NT2/D1 (cell line): ENCODE results near the gene GIPC2.
"Not testable (repeated sequence)": the region's sequence is repeated elsewhere in the genome, so short reads cannot be mapped to it uniquely, and the experiment has no call there.

ENCODE experiments used
- DNase-seq: peaks from one replicate; pipeline ENCODE4 v3.0.0-alpha.2; 2011; ENCODE audit warnings: low read depth, low spot score
- H3K27me3 ChIP-seq: 2 replicates; pipeline ENCODE4 v1.6.0; 2011; ENCODE audit warnings: mild to moderate bottlenecking; ENCODE audit not compliant: insufficient read length, insufficient read depth
- H3K36me3 ChIP-seq: 2 replicates; pipeline ENCODE4 v1.6.1; 2011; ENCODE audit warnings: mild to moderate bottlenecking, low read length, mixed read lengths; ENCODE audit not compliant: insufficient read depth, insufficient read length
- H3K4me1 ChIP-seq: 2 replicates; pipeline ENCODE4 v1.5.1; 2011; ENCODE audit not compliant: insufficient read depth, insufficient read length
- H3K4me3 ChIP-seq: 2 replicates; pipeline ENCODE4 v1.5.1; 2011; ENCODE audit warnings: low read depth; ENCODE audit not compliant: insufficient read length
- H3K9ac ChIP-seq: 2 replicates; pipeline ENCODE4 v1.6.0; 2011; ENCODE audit warnings: low read depth; ENCODE audit not compliant: insufficient read length
- H3K9me3 ChIP-seq: 2 replicates; pipeline ENCODE4 v1.5.1; 2011; ENCODE audit warnings: mild to moderate bottlenecking, low read length; ENCODE audit not compliant: insufficient read depth
- SUZ12 ChIP-seq: IDR thresholded peaks from 2 replicates; pipeline ENCODE4 v1.6.1; 2011; ENCODE audit not compliant: insufficient read length, insufficient read depth; ENCODE audit errors: extremely low read depth
- YY1 ChIP-seq: IDR thresholded peaks from 2 replicates; pipeline ENCODE4 v1.6.1; 2011; ENCODE audit not compliant: insufficient read length, insufficient read depth
- ZNF274 ChIP-seq: IDR thresholded peaks from 2 replicates; pipeline ENCODE4 v1.6.1; 2011; ENCODE audit warnings: mild to moderate bottlenecking, low read depth, low read length

The GIPC2 gene

DNA sequence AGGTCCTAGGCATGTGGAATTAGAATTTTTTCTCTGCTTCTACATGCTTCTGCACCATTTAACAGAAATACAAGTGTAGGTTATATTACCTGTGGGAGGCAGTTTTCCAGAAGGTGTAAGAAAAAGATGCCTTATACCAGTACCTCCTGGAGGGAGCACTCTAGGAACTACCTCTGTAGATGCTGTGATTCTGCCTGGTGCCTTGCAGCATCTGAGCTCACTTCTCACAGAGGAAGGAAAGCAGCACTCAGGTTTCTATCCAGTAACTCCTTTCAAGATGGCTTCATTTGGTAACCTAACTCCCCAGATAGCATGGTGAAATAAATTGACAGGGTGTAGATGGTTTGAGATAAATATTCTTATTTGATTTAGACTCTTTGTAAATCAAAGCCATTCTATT lies 50.3 kb downstream of the GIPC2 start:
- H3K4me1 ChIP-seq, result no peaks in the 10 kb centered on the region
- no peak overlapping the region for H3K4me3 ChIP-seq
- no peak for DNase-seq
- no peaks in the 10 kb centered on the region for H3K36me3 ChIP-seq
- no peak for TF ChIP-seq SUZ12
- TF ChIP-seq YY1, result no peak
- no peak for TF ChIP-seq ZNF274
- H3K9ac ChIP-seq, result no peak overlapping the region
- no peaks in the 10 kb centered on the region for H3K27me3 ChIP-seq
- no peaks in the 10 kb centered on the region for H3K9me3 ChIP-seq

DNA sequence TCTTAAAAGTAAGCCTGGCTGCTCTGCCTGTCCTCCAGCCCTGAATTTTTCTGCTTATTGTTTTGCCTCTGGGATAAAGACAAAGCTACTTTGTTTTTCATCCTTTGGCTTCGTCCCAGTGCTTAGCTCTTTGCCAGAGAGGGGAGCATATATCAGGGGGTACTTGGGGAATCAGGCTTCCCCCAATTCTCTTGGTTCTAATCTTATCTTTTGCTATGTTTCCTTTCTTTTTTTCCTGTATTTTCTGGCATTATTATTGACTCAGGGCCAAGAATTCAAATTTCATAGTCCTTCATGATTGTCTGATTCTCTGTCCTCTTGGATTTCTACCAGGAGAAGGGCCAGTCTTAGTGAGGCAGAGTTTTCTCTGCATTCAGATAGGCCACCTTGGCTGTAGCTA lies 51.2 kb downstream of the GIPC2 start:
- no peaks in the 10 kb centered on the region for H3K4me1 ChIP-seq
- no peaks in the 10 kb centered on the region for H3K9me3 ChIP-seq
- H3K36me3 ChIP-seq, result no peaks in the 10 kb centered on the region
- DNase-seq, result no peak
- H3K9ac ChIP-seq, result no peak overlapping the region
- no peaks in the 10 kb centered on the region for H3K27me3 ChIP-seq
- TF ChIP-seq ZNF274 (no peak), YY1 (no peak), SUZ12 (no peak)
- no peak overlapping the region for H3K4me3 ChIP-seq

DNA sequence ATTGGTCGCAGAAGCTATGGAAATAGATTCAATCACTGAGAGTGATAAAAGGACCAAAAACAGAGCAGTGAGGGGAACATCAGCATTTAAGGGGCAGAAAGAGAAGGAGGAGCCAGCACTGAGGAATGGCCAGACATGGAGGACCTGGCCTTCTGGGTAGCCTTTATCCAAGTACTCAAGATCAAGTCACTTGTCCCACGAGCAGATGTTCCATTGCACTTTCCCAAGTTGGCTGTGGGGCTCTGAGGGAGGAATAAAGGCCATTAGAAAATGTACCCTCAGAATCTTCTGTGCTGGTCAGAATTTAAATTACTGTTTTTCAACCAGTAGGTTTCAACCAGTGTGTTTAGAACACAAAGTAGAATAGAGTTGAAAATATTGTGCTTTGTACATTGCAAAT lies 55.3 kb downstream of the GIPC2 start:
- Histone ChIP-seq H3K9ac (no peak overlapping the region), H3K4me1 (no peaks in the 10 kb centered on the region), H3K27me3 (no peaks in the 10 kb centered on the region), H3K36me3 (no peaks in the 10 kb centered on the region), H3K9me3 (no peaks in the 10 kb centered on the region), H3K4me3 (no peak overlapping the region)
- DNase-seq, result no peak
- TF ChIP-seq YY1, result no peak
- TF ChIP-seq ZNF274, result no peak
- TF ChIP-seq SUZ12, result no peak

DNA sequence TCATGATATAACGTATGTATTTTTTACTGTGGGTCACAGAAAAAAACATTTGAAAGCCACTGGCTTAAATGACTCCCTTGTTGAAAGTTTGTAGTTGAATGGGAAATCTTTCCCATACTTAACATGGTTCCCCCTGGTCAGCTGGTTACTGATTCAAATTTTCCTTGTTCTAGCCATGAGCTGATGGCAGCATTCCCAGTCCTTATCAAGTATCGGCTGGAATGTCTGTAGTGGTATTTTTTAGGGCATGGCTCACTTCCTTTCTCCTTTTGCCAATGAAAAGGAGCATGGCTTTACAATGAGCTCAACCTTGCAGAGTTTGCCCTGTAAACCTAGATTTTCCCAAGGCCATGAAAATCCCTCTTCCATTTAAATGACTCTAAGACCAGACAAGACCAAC lies 55.7 kb downstream of the GIPC2 start:
- no peak overlapping the region for H3K9ac ChIP-seq
- DNase-seq, result peak; percentile 18
- no peaks in the 10 kb centered on the region for H3K9me3 ChIP-seq
- H3K4me1 ChIP-seq, result no peaks in the 10 kb centered on the region
- no peaks in the 10 kb centered on the region for H3K36me3 ChIP-seq
- H3K4me3 ChIP-seq, result no peak overlapping the region
- no peaks in the 10 kb centered on the region for H3K27me3 ChIP-seq
- TF ChIP-seq ZNF274, result no peak
- TF ChIP-seq YY1, result no peak
- TF ChIP-seq SUZ12, result no peak

DNA sequence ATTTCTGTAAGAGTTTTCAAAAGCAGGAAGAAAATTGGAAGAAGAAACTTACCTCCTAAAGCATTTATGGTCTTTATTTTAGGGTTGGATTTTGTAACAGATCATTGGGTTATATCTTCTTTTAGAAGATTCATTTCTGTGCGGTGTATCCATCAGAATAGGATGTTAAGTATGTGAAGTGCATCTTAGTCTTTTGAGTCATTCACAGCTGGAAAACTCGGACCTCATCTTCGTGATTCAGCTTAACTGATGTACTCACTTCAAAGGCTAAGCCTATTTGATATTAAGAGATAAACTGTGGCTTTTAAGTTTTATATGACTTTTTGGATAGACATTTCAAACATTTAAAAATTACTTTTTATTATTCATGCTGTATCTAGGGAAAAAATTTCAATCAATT lies 56.3 kb downstream of the GIPC2 start:
- Histone ChIP-seq H3K9ac (no peak overlapping the region), H3K9me3 (no peaks in the 10 kb centered on the region), H3K4me3 (no peak overlapping the region), H3K36me3 (no peaks in the 10 kb centered on the region), H3K27me3 (no peaks in the 10 kb centered on the region), H3K4me1 (no peaks in the 10 kb centered on the region)
- no peak for DNase-seq
- TF ChIP-seq ZNF274 (no peak), YY1 (no peak)

DNA sequence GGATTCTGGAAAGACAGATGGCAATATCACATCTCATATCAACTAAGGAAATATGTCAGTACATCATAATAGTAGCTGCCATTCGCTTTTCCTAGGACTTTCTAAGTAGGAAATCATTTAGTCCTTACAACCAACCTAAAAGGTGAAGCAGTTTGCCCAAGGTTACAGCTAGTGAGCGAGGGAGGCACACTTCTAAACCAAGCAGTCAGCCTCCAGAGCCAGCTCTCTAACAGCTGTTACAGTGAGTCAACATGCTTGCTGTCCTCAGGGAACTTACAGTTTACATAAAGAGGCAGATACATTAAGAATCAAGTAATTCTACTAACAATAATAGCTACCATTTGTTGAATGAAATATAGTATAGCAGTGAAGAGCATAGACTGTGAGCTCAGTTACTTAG lies 57.1 kb downstream of the GIPC2 start:
- Histone ChIP-seq H3K9ac (no peak overlapping the region), H3K36me3 (no peaks in the 10 kb centered on the region), H3K4me1 (no peaks in the 10 kb centered on the region), H3K4me3 (no peak overlapping the region), H3K9me3 (no peaks in the 10 kb centered on the region), H3K27me3 (no peaks in the 10 kb centered on the region)
- no peak for DNase-seq
- TF ChIP-seq ZNF274 (no peak), YY1 (no peak), SUZ12 (no peak)

DNA sequence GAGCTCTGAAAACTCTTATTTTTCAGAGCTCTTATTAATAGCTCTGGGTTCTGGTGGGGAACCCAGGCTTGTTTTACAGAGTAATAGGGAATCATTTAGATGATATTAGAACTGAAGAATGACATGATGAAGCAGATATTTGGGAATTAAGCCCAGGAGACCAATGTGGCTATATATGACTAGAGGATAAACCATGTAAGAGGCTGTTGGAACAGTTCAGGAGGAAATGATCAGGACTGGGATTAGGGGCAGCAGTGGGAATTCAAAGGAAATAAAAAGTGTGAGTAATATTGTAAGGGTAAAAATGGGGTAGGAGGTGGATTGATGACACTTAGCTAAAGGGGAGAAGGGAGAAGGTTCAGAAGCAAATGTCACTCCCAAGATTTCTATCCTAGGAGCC lies 58.6 kb downstream of the GIPC2 start:
- no peak for TF ChIP-seq SUZ12
- TF ChIP-seq ZNF274, result no peak
- TF ChIP-seq YY1, result no peak
- Histone ChIP-seq H3K27me3 (no peaks in the 10 kb centered on the region), H3K4me1 (no peaks in the 10 kb centered on the region), H3K9me3 (no peaks in the 10 kb centered on the region), H3K36me3 (no peaks in the 10 kb centered on the region), H3K4me3 (no peak overlapping the region), H3K9ac (no peak overlapping the region)
- no peak for DNase-seq

DNA sequence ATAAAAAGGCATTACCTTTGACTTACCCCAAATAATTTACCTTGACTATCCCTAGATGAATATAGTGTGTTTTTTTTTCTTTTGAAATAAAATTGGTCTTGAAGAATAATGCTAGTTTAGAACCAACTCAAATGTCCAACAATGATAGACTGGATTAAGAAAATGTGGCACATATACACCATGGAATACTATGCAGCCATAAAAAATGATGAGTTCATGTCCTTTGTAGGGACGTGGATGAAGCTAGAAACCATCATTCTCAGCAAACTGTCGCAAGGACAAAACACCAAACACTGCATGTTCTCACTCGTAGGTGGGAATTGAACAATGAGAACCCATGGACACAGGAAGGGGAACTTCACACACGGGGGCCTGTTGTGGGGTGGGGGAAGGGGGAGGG lies 63.9 kb downstream of the GIPC2 start:
- H3K9ac ChIP-seq, H3K4me3 ChIP-seq, DNase-seq, H3K36me3 ChIP-seq, H3K27me3 ChIP-seq, H3K4me1 ChIP-seq, H3K9me3 ChIP-seq: not testable (repeated sequence)
